Measurements from ENCODE around the gene TSPAN9. TPM values are rescaled to one million over a fixed set of nuclear protein-coding genes. Genes with fewer than 3 reads are reported as not detected.

TSPAN9 gene
- total and polyA plus RNA-seq, 10 of the 15 experiments (the other 5 are each of a cell fraction or from before 2014, with no cell fraction given): 0.03 to 1.0 (median 0.12) TPM; not detected in 5

DNA sequence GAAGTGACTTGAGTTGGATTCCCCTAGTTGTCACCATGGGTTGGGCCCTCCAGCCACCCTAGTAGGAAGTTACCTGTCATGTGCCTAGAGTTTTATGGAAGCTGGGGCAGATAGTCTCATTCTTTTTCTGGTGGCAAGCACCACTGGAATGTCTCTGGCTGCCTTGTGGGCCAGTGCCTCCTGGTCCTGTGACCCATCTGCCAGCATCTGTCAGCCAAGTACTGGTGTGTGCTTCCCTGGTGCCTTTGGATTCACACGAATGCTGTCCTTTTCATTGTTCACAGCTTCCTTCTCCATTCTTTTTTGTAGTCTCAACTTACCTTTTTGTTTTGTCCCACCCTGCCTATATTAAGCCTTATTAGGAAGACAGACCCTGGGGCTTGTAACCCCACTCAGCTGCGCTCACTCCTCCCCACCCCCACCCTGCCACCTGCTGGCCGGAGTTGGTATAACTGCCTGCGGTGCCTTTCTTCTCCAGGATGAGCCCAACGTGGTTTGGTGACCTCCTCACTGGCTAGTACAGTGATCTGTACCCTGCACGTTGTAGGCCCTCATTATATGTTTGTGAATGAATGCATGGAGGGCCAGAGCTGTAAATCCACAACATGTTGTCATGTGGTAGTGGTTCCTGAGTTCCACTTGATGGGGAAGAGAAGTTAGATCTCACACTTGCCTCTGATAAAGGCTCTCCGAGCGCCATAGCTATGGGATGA, 125.7 kb downstream of the TSPAN9 start:
- no peaks in the 10 kb centered on the region for H3K36me3 ChIP-seq (ENCODE audit: control insufficient read depth in 2 of 2, insufficient read depth in 2 of 2, low read length in 1 of 2)
- SMC1A ChIA-PET (ENCODE audit: uncharacterized antibody, unreplicated experiment): no interaction called here
- no peak overlapping the region for H3K9ac ChIP-seq (ENCODE audit: control insufficient read depth, insufficient read depth, low read length)
- H2AFZ ChIP-seq (ENCODE audit: control insufficient read depth, low read depth, low read length): no peak overlapping the region
- RAD21 ChIA-PET (ENCODE audit: unreplicated experiment): no interaction called here
- DNase-seq (ENCODE audit: low read depth, low spot score): no peak
- intact Hi-C loops (cut with micrococcal nuclease; ENCODE audit: unreplicated experiment): loop anchor here (1.0 to 2.0 kb wide), 2 partner anchors 68 to 130 kb away; no protein-coding TSS in a partner anchor
- 18% methylated on average over 8 of the region's 8 CpGs for WGBS (ENCODE audit: insufficient coverage, insufficient replicate concordance, low lambda C conversion rate, missing lambda C conversion rate)
- POLR2A ChIA-PET: no interaction called here
- H3K27ac ChIP-seq (ENCODE audit: control insufficient read depth, insufficient read depth): no peak overlapping the region
- ATAC-seq: peak; percentile 82
- CTCF ChIA-PET: interaction anchor here (0.6 to 1.5 kb wide), 7 partner anchors 10 to 130 kb away, joined by 3 to 7 read pairs (median 4); no protein-coding TSS in a partner anchor
- peak; percentile 61 for FAIRE-seq
- no peaks in the 10 kb centered on the region for H3K79me2 ChIP-seq (ENCODE audit: control insufficient read depth, insufficient read depth, low read length)
- no peaks in the 10 kb centered on the region for H3K9me3 ChIP-seq (replicated peaks; ENCODE audit: control insufficient read depth, insufficient read depth, low read length)
- BruUV-seq (replicated peaks): no TSS peak
- no peak overlapping the region for H3K4me2 ChIP-seq (ENCODE audit: control insufficient read depth, insufficient read depth)
- in situ Hi-C loops (cut with MboI): no loop called here
- H4K20me1 ChIP-seq (ENCODE audit: control insufficient read depth, insufficient read depth): no peaks in the 10 kb centered on the region
- no peaks in the 10 kb centered on the region for H3K4me1 ChIP-seq (ENCODE audit: control insufficient read depth, insufficient read depth, low read length)
- peaks cover 11 to 13% of the 10 kb centered on the region in 2 experiments for H3K27me3 ChIP-seq (replicated peaks in 1 of 2; ENCODE audit: control insufficient read depth in 2 of 2, insufficient read depth in 2 of 2, low read length in 1 of 2)
- no peak overlapping the region for H3K4me3 ChIP-seq
- no peak for TF ChIP-seq SIX5 (IDR thresholded peaks at IDR 0.05; ENCODE audit: low read depth, low read length, severe bottlenecking)
- peak; percentile 41; the same call in 1 of the 2 replicates for TF ChIP-seq CHD2 (IDR thresholded peaks at IDR 0.05; ENCODE audit: borderline replicate concordance, low read depth, low read length)
- no peak for TF ChIP-seq MEF2B (IDR thresholded peaks at IDR 0.05; ENCODE audit: partially characterized antibody, poor library complexity, severe bottlenecking)
- TF ChIP-seq, protein P1, sequence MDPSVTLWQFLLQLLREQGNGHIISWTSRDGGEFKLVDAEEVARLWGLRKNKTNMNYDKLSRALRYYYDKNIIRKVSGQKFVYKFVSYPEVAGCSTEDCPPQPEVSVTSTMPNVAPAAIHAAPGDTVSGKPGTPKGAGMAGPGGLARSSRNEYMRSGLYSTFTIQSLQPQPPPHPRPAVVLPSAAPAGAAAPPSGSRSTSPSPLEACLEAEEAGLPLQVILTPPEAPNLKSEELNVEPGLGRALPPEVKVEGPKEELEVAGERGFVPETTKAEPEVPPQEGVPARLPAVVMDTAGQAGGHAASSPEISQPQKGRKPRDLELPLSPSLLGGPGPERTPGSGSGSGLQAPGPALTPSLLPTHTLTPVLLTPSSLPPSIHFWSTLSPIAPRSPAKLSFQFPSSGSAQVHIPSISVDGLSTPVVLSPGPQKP (IDR thresholded peaks at IDR 0.05; ENCODE audit: low read depth, low read length): no peak
- TF ChIP-seq, protein P2, sequence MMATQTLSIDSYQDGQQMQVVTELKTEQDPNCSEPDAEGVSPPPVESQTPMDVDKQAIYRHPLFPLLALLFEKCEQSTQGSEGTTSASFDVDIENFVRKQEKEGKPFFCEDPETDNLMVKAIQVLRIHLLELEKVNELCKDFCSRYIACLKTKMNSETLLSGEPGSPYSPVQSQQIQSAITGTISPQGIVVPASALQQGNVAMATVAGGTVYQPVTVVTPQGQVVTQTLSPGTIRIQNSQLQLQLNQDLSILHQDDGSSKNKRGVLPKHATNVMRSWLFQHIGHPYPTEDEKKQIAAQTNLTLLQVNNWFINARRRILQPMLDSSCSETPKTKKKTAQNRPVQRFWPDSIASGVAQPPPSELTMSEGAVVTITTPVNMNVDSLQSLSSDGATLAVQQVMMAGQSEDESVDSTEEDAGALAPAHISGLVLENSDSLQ (IDR thresholded peaks at IDR 0.05): no peak
- no peak for TF ChIP-seq FOXK2 (IDR thresholded peaks at IDR 0.05)
- TF ChIP-seq, protein P3, sequence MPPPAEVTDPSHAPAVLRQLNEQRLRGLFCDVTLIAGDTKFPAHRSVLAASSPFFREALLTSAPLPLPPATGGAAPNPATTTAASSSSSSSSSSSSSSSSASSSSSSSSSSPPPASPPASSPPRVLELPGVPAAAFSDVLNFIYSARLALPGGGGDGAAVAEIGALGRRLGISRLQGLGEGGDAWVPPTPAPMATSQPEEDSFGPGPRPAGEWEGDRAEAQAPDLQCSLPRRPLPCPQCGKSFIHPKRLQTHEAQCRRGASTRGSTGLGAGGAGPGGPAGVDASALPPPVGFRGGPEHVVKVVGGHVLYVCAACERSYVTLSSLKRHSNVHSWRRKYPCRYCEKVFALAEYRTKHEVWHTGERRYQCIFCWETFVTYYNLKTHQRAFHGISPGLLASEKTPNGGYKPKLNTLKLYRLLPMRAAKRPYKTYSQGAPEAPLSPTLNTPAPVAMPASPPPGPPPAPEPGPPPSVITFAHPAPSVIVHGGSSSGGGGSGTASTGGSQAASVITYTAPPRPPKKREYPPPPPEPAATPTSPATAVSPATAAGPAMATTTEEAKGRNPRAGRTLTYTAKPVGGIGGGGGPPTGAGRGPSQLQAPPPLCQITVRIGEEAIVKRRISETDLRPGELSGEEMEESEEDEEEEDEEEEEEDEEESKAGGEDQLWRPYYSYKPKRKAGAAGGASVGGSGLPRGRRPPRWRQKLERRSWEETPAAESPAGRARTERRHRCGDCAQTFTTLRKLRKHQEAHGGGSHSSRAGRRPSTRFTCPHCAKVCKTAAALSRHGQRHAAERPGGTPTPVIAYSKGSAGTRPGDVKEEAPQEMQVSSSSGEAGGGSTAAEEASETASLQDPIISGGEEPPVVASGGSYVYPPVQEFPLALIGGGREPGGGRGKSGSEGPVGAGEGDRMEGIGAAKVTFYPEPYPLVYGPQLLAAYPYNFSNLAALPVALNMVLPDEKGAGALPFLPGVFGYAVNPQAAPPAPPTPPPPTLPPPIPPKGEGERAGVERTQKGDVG (CRISPR knock-in tag; IDR thresholded peaks at IDR 0.05): no peak
- TF ChIP-seq, protein P4, sequence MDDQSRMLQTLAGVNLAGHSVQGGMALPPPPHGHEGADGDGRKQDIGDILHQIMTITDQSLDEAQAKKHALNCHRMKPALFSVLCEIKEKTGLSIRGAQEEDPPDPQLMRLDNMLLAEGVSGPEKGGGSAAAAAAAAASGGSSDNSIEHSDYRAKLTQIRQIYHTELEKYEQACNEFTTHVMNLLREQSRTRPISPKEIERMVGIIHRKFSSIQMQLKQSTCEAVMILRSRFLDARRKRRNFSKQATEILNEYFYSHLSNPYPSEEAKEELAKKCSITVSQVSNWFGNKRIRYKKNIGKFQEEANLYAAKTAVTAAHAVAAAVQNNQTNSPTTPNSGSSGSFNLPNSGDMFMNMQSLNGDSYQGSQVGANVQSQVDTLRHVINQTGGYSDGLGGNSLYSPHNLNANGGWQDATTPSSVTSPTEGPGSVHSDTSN (IDR thresholded peaks at IDR 0.05; ENCODE audit: insufficient replicate concordance, low read depth, low read length): no peak
- no peak for TF ChIP-seq DPF2 (IDR thresholded peaks at IDR 0.05)
- no peak for TF ChIP-seq EED (IDR thresholded peaks at IDR 0.05; ENCODE audit: low read depth)
- TF ChIP-seq KDM1A (IDR thresholded peaks at IDR 0.05; ENCODE audit: borderline replicate concordance): no peak
- 0 out of 2 replicates have a peak, but pooled peaks have one; percentile 31 for TF ChIP-seq YY1 (IDR thresholded peaks at IDR 0.05; ENCODE audit: low read depth, low read length)
- TF ChIP-seq TCF12 (IDR thresholded peaks at IDR 0.05; ENCODE audit: low read depth, low read length): no peak
- no peak for TF ChIP-seq SUZ12 (IDR thresholded peaks at IDR 0.05; ENCODE audit: unreplicated experiment)
- TF ChIP-seq NRF1 (conservative IDR thresholded peaks at IDR 0.05; ENCODE audit: low read depth, low read length): no peak
- no peak for TF ChIP-seq BACH1 (IDR thresholded peaks at IDR 0.05; ENCODE audit: borderline replicate concordance)
- TF ChIP-seq NFYB (IDR thresholded peaks at IDR 0.05; ENCODE audit: insufficient read depth, low read depth, low read length): no peak
